GM21786 (cell line): ENCODE results near the gene NKIRAS2.

Source experiments
- ATAC-seq: cut with Tn5 transposase; IDR thresholded peaks from one replicate; pipeline ENCODE4 v1.9.1; 2021; ENCODE audit not compliant: unreplicated experiment

Gene NKIRAS2

GRCh38 chr17:42025936-42026335 lies 6.0 kb downstream of the NKIRAS2 start:
- ATAC-seq = no peak

- ATAC-seq = no peak
Observed at GRCh38 chr17:42026857-42027589, 7.1 kb downstream of the NKIRAS2 start.

- ATAC-seq = no peak
Observed at GRCh38 chr17:42027590-42027889, 7.7 kb downstream of the NKIRAS2 start.

- no peak for ATAC-seq
Observed at GRCh38 chr17:42027961-42028790, 8.3 kb downstream of the NKIRAS2 start.

GRCh38 chr17:42028791-42029127 lies 8.9 kb downstream of the NKIRAS2 start:
- ATAC-seq = no peak

GRCh38 chr17:42031584-42031983 lies 11.7 kb downstream of the NKIRAS2 start:
- ATAC-seq = no peak

- no peak for ATAC-seq
Observed at GRCh38 chr17:42034059-42034458, 14.2 kb downstream of the NKIRAS2 start.

GRCh38 chr17:42038221-42038973 lies 18.5 kb downstream of the NKIRAS2 start:
- ATAC-seq = no peak

- no peak for ATAC-seq
Observed at GRCh38 chr17:42039794-42040763, 20.2 kb downstream of the NKIRAS2 start.

- ATAC-seq = no peak
Observed at GRCh38 chr17:42040818-42041217, 20.9 kb downstream of the NKIRAS2 start.

- ATAC-seq = no peak
Observed at GRCh38 chr17:42041619-42042018, 21.7 kb downstream of the NKIRAS2 start.

GRCh38 chr17:42042598-42043319 lies 22.9 kb downstream of the NKIRAS2 start:
- no peak for ATAC-seq

- ATAC-seq = no peak
Observed at GRCh38 chr17:42045719-42046118, 25.8 kb downstream of the NKIRAS2 start.

- no peak for ATAC-seq
Observed at GRCh38 chr17:42047343-42047742, 27.5 kb downstream of the NKIRAS2 start.

GRCh38 chr17:42049834-42050392 lies 30.0 kb downstream of the NKIRAS2 start:
- no peak for ATAC-seq

GRCh38 chr17:42050393-42051012 lies 30.6 kb downstream of the NKIRAS2 start, which contains the start of gene C17orf113:
C17orf113 (minus strand) TSS chr17:42050601; CDS start chr17:42043376, 7,225 bp downstream.
- no peak for ATAC-seq

GRCh38 chr17:42051013-42051400 lies 31.1 kb downstream of the NKIRAS2 start:
- ATAC-seq = no peak

GRCh38 chr17:42051645-42052044 lies 31.8 kb downstream of the NKIRAS2 start:
- ATAC-seq = no peak

- no peak for ATAC-seq
Observed at GRCh38 chr17:42052346-42052877, 32.5 kb downstream of the NKIRAS2 start.
